IPS-20b (cell line): ENCODE data around the gene SLC38A4.

Experiments
- H3K27ac ChIP-seq: one replicate; pipeline ENCODE4 v1.5.1; 2013; ENCODE audit warnings: low read length
- H3K27me3 ChIP-seq: 2 replicates; pipeline ENCODE4 v1.6.1; 2013; ENCODE audit warnings: mild to moderate bottlenecking, low read length, inconsistent platforms; ENCODE audit not compliant: insufficient read depth
- H3K36me3 ChIP-seq: 2 replicates; pipeline ENCODE4 v1.6.1; 2013; ENCODE audit warnings: low read depth, mild to moderate bottlenecking, inconsistent platforms, low read length, moderate library complexity; ENCODE audit not compliant: insufficient read depth
- H3K4me1 ChIP-seq: 2 replicates; pipeline ENCODE4 v1.6.1; 2013; ENCODE audit warnings: mild to moderate bottlenecking, control low read depth, inconsistent platforms, low read length, moderate library complexity; ENCODE audit not compliant: insufficient read depth
- H3K4me3 ChIP-seq: 2 replicates; pipeline ENCODE4 v1.5.1; 2013; ENCODE audit warnings: mild to moderate bottlenecking, low read length, inconsistent platforms
- H3K9ac ChIP-seq: 2 replicates; pipeline ENCODE4 v1.6.1; 2013; ENCODE audit warnings: low read depth, mild to moderate bottlenecking, inconsistent platforms, low read length, moderate library complexity
- H3K9me3 ChIP-seq: 2 replicates; pipeline ENCODE4 v1.6.1; 2013; ENCODE audit warnings: mild to moderate bottlenecking, low read depth, low read length, inconsistent platforms; ENCODE audit not compliant: insufficient read depth

Gene SLC38A4

DNA sequence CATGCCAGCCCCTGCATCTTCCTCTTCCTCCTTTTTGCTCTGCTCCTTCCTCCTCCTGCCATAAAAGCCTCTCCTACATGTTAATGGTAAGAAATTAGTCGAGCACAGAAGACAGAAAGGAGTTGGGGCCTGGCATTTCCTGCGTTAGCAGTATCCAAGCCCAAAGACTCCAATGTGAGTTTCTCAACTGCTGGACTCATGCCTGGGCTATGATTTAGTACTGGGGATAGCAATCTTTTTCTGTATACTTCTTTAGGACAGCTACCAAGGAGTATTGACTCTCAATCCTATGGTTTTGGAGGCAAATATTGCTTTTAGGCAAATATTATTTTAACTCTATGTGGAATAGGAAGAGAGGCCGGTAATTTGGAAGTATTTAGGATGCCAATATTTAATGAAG lies 18.0 kb upstream of the SLC38A4 start:
- Histone ChIP-seq H3K4me3 (no peak overlapping the region), H3K36me3 (no peaks in the 10 kb centered on the region), H3K9ac (no peak overlapping the region), H3K4me1 (no peaks in the 10 kb centered on the region), H3K27ac (no peak overlapping the region), H3K9me3 (peaks cover 2% of the 10 kb centered on the region; the same call in 1 of the 2 replicates), H3K27me3 (no peaks in the 10 kb centered on the region)

DNA sequence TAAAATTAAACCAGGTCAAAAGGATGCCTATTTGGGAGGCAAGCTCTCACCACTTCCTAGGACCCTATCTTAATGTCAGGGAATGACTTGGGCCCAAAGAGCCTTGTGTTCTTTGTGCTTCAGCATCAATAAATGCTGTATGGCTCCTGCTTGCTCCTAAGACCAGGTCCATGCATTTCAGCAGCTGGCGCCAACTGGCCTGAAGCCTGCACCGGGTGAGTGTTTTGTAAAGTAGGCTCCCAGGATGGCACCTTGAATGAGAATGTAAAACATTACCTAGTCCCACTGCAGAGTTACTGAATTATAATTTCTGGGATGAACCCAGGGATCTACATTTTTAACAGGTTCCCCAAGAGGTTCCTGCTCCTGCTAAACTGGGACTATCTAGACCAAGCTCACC lies 16.1 kb upstream of the SLC38A4 start:
- Histone ChIP-seq H3K27me3 (no peaks in the 10 kb centered on the region), H3K9ac (no peak overlapping the region), H3K4me1 (no peaks in the 10 kb centered on the region), H3K27ac (no peak overlapping the region), H3K4me3 (no peak overlapping the region), H3K36me3 (no peaks in the 10 kb centered on the region), H3K9me3 (no peaks in the 10 kb centered on the region)

DNA sequence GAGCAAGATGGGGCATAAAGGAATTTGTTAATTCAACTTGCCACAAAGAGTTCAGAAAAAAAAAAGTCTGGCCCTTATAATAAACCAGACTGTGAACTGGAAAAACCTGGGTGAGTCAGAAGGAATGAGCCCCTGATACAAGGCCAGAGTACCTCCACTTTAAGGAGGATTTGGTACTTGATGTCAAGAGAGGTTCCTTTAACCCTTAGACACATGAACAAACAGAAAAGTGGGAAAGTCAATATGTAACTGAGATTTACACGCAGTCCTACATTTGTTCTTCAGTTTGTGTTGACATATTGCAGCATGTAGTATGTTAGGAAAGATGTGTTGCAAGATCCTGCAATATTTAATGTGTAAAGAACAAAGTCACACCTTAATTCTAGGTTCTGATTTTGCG lies 14.2 kb upstream of the SLC38A4 start:
- Histone ChIP-seq H3K9ac (no peak overlapping the region), H3K27ac (no peak overlapping the region), H3K4me3 (no peak overlapping the region), H3K9me3 (no peaks in the 10 kb centered on the region), H3K36me3 (no peaks in the 10 kb centered on the region), H3K4me1 (no peaks in the 10 kb centered on the region), H3K27me3 (no peaks in the 10 kb centered on the region)

GRCh38 chr12:46839232-46839631 lies 13.4 kb upstream of the SLC38A4 start:
- Histone ChIP-seq H3K9ac (no peak overlapping the region), H3K27me3 (no peaks in the 10 kb centered on the region), H3K4me3 (no peak overlapping the region)

GRCh38 chr12:46835785-46836184 lies 10.0 kb upstream of the SLC38A4 start:
- H3K4me1 ChIP-seq: no peaks in the 10 kb centered on the region
- H3K27ac ChIP-seq: no peak overlapping the region
- no peaks in the 10 kb centered on the region for H3K9me3 ChIP-seq
- H3K4me3 ChIP-seq: no peak overlapping the region
- H3K9ac ChIP-seq: no peak overlapping the region
- H3K36me3 ChIP-seq: no peaks in the 10 kb centered on the region
- H3K27me3 ChIP-seq: peaks cover 25% of the 10 kb centered on the region

More at GRCh38 chr12:46839232-46839631, 13.4 kb upstream of the SLC38A4 start:
- H3K36me3 ChIP-seq: no peaks in the 10 kb centered on the region
- no peaks in the 10 kb centered on the region for H3K4me1 ChIP-seq
- H3K27ac ChIP-seq: no peak overlapping the region
- no peaks in the 10 kb centered on the region for H3K9me3 ChIP-seq

- no peaks in the 10 kb centered on the region for H3K4me1 ChIP-seq
- H3K27me3 ChIP-seq: peaks cover 58% of the 10 kb centered on the region
- H3K9me3 ChIP-seq: no peaks in the 10 kb centered on the region
- H3K4me3 ChIP-seq: peak overlapping the region; percentile 74
- H3K9ac ChIP-seq: no peak overlapping the region; the same call in 1 of the 2 replicates
- H3K36me3 ChIP-seq: no peaks in the 10 kb centered on the region
- no peak overlapping the region for H3K27ac ChIP-seq
Measured at GRCh38 chr12:46832130-46832704, 6.4 kb upstream of the SLC38A4 start.

DNA sequence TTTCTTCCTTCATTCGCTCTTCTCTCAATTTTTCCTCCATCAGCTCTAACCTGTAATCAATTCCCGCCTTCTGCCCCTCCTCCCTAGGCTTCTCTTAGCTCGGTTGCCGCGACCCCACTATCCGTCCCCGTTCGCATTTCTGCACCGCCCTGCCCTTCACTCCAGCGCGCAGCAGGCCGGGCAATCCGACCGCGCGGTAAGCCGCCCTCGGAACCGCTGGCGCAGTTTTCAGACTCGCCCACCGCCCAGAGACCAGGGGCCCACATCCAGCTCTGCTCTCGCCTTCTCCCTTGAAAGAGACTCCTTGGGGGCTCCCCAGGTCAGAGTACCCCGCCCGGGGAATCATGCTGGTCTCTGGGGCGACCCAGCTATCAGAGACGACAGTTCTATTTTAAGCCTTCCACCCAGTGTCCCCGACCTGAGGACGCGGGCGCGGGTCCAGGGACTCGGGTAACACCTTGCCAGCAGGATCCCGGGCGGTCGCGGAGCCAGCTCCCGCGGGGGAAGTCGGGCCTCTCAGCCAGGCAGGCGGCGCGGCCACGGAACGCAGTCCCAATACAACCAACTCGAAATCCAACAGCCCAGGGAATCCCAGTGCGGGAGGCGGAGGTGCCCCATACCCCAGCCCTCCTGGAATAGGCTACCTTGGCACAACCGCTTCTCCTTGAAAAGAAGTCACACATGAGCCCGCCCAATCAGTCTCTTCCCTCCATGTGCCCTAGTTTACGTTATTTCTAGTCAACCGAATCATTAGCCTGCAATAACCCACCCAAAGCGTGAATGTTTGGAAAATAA lies 5.7 kb upstream of the SLC38A4 start:
- Histone ChIP-seq H3K4me1 (no peaks in the 10 kb centered on the region), H3K27me3 (peaks cover 64% of the 10 kb centered on the region), H3K9me3 (no peaks in the 10 kb centered on the region), H3K36me3 (no peaks in the 10 kb centered on the region), H3K9ac (peak overlapping the region; percentile 16; the same call in 1 of the 2 replicates), H3K27ac (no peak overlapping the region), H3K4me3 (peak overlapping the region; percentile 74)

DNA sequence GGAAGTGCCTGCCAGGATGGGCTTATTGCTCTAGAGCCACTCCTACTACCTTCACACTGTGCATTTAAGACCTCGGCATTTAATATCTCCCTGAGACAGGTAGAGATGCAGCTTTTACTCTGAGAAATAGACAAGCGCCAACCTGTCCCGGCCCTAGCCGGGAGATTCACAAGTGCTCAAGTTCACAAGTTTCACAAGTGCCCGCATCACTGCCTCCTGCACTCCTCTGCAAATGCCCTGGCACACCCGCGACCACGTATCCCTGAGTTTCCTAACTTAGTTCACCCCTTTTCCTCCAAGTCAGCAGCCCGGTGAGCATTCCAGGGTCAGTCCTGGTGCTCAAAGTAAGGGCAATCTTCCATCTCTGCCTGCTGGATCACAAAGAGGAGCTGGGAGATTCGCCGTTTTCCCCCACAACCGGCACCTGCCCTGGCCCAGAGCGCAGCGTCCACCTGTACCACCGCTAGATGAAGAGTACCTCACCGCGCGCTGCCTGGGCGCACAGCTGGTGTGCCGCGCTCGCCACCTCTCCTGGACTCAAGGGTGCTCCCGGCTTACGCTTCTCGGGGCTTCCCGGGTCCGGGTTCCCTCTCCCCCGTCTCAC lies 5.0 kb upstream of the SLC38A4 start:
- peak overlapping the region; percentile 74 for H3K4me3 ChIP-seq
- H3K27ac ChIP-seq: no peak overlapping the region
- H3K36me3 ChIP-seq: no peaks in the 10 kb centered on the region
- H3K9me3 ChIP-seq: no peaks in the 10 kb centered on the region
- H3K4me1 ChIP-seq: peaks cover 4% of the 10 kb centered on the region; the same call in 1 of the 2 replicates
- peak overlapping the region; percentile 16; the same call in 1 of the 2 replicates for H3K9ac ChIP-seq
- H3K27me3 ChIP-seq: peaks cover 71% of the 10 kb centered on the region

- peaks cover 7% of the 10 kb centered on the region; the same call in 1 of the 2 replicates for H3K4me1 ChIP-seq
Measured at GRCh38 chr12:46824709-46825108, 1.1 kb downstream of the SLC38A4 start.

DNA sequence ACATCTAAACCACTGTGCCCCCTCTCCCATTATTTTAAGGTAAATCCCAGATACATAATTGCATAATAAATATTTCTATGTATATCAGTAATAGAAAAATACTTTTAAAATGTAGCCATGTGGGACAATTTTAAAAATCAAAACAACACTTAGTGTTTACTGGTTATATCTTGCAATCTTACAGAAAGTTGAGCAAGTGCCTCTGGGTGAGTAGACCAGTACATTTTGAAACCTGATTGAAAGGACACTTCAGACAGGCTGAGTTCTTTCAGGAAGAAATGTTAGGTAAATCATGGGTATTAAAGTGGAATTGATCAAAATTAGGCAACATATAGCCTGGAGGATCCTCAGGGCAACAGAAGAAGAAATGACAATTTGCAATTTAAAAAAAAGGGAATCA lies 7.2 kb downstream of the SLC38A4 start:
- no peak overlapping the region for H3K9ac ChIP-seq
- no peaks in the 10 kb centered on the region for H3K9me3 ChIP-seq
- no peak overlapping the region for H3K4me3 ChIP-seq
- no peaks in the 10 kb centered on the region for H3K36me3 ChIP-seq
- peaks cover 8% of the 10 kb centered on the region; the same call in 1 of the 2 replicates for H3K4me1 ChIP-seq
- H3K27ac ChIP-seq: no peak overlapping the region
- H3K27me3 ChIP-seq: peaks cover 3% of the 10 kb centered on the region; the same call in 1 of the 2 replicates

More at GRCh38 chr12:46824709-46825108, 1.1 kb downstream of the SLC38A4 start:
- Histone ChIP-seq H3K9me3 (no peaks in the 10 kb centered on the region), H3K4me3 (no peak overlapping the region), H3K36me3 (no peaks in the 10 kb centered on the region), H3K27me3 (peaks cover 60% of the 10 kb centered on the region), H3K9ac (no peak overlapping the region), H3K27ac (no peak overlapping the region)

DNA sequence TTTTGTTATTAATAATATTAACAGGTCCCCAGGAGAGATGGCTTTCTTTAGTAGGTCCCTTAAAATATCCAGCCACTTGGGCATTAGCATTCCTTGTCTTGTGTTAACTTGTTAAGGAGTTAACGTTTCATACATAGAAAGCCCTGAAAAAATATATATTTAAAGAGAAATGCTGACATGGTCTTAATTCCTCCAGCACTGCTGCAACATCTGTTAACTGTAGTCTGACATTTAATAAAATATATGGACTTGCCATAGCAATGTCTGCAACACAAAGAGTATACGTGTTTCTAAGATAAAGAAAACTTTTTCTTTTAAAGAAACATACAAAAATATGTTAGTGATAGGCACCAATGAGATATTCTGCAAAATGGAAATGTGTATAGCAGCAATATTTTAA lies 10.0 kb downstream of the SLC38A4 start:
- Histone ChIP-seq H3K27ac (no peak overlapping the region), H3K4me1 (peaks cover 13% of the 10 kb centered on the region; the same call in 1 of the 2 replicates), H3K36me3 (no peaks in the 10 kb centered on the region), H3K27me3 (no peaks in the 10 kb centered on the region), H3K9me3 (no peaks in the 10 kb centered on the region), H3K4me3 (no peak overlapping the region), H3K9ac (no peak overlapping the region)
